ENCODE data around the gene KLK11.

Gene KLK11, protein sequence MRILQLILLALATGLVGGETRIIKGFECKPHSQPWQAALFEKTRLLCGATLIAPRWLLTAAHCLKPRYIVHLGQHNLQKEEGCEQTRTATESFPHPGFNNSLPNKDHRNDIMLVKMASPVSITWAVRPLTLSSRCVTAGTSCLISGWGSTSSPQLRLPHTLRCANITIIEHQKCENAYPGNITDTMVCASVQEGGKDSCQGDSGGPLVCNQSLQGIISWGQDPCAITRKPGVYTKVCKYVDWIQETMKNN

DNA sequence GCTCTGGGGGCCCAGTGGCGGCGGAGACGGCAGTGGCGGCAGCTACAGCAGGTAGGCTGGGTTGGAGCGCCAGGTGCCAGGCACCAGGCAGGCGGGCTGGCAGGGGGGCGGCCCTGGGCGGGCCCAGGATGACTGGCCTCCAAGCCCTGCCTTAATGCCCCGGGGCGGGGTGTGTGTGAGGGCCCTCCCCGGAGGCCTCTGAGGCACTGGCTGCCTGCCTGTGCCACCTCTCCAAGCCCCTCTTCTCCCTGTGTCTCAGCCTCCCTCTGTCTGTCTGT is at the start of gene KLK11:
KLK11 (minus strand) TSS at position 63 of the 278 bp plus-strand sequence. CDS start 985 bp downstream, outside the sequence.
- H3K4me3 ChIP-seq (ENCODE audit: low read depth, low read length), result no peak within 1 kb of the TSS
- POLR2A ChIA-PET, result no interaction called here
- DNase-seq (ENCODE audit: low read depth, low spot score), result no peak
- CTCF ChIA-PET, result no interaction called here
- TF ChIP-seq, protein P1, sequence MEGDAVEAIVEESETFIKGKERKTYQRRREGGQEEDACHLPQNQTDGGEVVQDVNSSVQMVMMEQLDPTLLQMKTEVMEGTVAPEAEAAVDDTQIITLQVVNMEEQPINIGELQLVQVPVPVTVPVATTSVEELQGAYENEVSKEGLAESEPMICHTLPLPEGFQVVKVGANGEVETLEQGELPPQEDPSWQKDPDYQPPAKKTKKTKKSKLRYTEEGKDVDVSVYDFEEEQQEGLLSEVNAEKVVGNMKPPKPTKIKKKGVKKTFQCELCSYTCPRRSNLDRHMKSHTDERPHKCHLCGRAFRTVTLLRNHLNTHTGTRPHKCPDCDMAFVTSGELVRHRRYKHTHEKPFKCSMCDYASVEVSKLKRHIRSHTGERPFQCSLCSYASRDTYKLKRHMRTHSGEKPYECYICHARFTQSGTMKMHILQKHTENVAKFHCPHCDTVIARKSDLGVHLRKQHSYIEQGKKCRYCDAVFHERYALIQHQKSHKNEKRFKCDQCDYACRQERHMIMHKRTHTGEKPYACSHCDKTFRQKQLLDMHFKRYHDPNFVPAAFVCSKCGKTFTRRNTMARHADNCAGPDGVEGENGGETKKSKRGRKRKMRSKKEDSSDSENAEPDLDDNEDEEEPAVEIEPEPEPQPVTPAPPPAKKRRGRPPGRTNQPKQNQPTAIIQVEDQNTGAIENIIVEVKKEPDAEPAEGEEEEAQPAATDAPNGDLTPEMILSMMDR (IDR thresholded peaks at IDR 0.05; ENCODE audit: insufficient read depth, low read length, missing control alignments), result no peak

DNA sequence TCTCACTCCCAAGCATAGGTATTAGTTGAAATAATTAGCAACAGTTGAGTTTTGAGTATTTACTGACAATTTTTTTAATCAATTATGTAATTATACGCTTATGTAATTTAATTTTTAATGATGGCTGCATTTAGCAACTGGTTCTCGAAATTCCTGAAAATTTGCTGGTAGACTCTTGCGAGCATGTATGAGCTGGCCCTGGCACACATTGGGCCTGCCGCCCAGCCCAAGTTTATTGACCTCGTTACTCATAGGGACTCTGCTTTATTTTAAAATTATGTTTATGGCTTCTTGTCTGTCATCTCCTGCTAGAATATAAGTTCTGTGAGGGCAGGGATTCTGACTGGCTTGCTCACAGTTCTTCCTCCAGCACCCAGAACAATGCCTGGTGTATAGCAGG is 49.6 kb upstream of the KLK11 start:
- POLR2A ChIA-PET, result no interaction called here
- TF ChIP-seq, protein P1 (IDR thresholded peaks at IDR 0.05; ENCODE audit: insufficient read depth, low read length, missing control alignments), result no peak

DNA sequence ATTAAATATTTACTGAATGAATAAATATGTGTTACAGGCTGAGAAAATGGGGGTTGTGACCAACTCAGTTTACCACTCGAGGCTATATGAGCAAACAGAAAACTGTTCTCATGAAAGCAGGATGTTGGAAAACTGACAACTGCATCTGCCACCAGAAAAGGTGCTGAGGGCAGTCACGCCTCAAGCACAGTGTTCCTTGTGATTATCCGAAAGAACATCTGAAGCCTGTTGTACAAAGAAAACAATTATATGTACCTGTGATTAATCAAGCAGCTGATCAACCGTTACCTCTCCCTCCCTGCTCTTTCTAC is 44.6 kb upstream of the KLK11 start:
- ChIA-PET CTCF (no interaction called here), POLR2A (no interaction called here)
- DNase-seq (ENCODE audit: low read depth, low spot score), result no peak
- H3K4me3 ChIP-seq (ENCODE audit: low read depth, low read length), result no peak overlapping the region
- TF ChIP-seq, protein P1 (IDR thresholded peaks at IDR 0.05; ENCODE audit: insufficient read depth, low read length, missing control alignments), result no peak

More for the DNA sequence above, 49.6 kb upstream of the KLK11 start:
- no peak overlapping the region for H3K4me3 ChIP-seq (ENCODE audit: low read depth, low read length)
- CTCF ChIA-PET, result interaction anchor here (1.7 kb wide), 1 partner anchor 21 kb away, joined by 5 read pairs; no protein-coding TSS in a partner anchor
- no peak for DNase-seq (ENCODE audit: low read depth, low spot score)

DNA sequence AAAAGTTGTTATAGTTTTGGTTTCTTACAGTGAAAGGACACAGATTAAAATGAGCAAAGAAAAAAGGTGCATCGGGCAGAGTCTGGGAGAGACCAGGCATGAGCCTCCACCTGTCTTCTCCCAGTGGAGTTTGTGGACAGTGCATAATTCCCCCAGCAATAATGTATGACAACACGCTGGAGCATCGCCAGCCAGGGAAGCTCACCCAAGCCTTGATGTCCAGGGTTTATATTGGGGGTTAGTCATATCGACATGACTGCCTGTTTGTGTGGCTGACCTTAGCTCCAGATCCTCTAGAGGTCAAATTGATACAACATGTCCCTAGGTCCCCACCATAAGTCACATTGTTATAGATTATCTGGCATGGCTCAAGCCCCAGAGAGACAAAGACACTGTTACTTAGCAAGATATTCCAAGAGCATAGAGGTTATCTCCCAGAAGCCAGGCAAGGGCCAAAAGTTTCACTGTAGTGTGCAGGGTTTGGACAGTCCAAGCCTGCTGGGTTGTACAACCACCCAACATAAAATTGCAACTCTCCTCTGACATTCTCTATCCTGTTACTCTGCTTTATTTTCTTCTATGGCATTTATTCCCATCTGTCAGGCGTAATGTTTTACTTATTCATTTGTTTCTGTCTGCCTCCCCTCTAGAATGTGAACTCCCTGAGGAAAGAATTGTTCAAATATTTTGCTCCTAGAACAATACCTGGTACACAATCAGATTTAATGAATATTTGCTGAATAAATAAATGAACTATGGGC is 44.1 kb upstream of the KLK11 start:
- POLR2A ChIA-PET, result no interaction called here
- no peak for DNase-seq (ENCODE audit: low read depth, low spot score)
- TF ChIP-seq, protein P1 (IDR thresholded peaks at IDR 0.05; ENCODE audit: insufficient read depth, low read length, missing control alignments), result no peak

DNA sequence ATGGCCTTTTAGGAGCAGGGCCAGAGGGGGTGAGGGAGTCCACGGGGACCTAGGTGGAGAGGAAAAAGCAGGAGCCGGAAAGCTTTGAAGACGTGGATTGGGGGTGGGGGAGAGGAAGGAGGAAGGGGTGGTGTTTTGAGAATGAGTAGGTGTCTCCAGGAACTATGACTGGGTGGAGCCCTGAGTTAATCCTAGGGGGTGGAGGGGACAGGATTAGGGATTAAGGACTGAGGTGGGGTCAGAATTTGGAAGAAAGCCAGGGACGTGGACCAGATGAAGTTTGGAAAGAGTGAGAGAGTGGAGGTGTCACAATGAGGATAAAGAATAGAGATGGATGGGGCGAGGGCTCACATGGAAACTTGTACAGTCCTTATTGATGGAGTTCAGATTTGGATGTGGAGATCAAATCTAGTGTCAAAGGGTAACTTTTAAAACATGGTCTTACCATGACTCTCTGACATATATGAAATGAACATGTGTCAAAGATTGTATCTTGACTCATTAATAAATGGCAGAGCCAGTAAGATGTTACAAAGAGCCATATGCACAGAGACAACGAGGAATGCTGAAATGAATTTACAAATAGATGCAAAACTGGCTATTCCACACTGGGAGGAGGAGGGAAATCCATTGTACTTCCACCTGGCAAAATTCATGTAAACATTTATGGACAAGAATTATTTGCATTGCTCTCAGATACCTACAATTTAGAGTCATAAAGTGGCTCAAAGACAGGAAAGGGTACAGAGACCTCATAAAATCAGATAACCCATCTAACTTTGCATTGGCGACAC is 40.2 kb upstream of the KLK11 start:
- DNase-seq (ENCODE audit: low read depth, low spot score), result no peak
- H3K4me3 ChIP-seq (ENCODE audit: low read depth, low read length), result no peak overlapping the region
- CTCF ChIA-PET, result no interaction called here
- POLR2A ChIA-PET, result no interaction called here
- TF ChIP-seq, protein P1 (IDR thresholded peaks at IDR 0.05; ENCODE audit: insufficient read depth, low read length, missing control alignments), result no peak

More for the DNA sequence above, 44.1 kb upstream of the KLK11 start:
- CTCF ChIA-PET, result no interaction called here
- no peak overlapping the region for H3K4me3 ChIP-seq (ENCODE audit: low read depth, low read length)
